Measurements from ENCODE around the gene TMEM151B.

The TMEM151B gene

DNA sequence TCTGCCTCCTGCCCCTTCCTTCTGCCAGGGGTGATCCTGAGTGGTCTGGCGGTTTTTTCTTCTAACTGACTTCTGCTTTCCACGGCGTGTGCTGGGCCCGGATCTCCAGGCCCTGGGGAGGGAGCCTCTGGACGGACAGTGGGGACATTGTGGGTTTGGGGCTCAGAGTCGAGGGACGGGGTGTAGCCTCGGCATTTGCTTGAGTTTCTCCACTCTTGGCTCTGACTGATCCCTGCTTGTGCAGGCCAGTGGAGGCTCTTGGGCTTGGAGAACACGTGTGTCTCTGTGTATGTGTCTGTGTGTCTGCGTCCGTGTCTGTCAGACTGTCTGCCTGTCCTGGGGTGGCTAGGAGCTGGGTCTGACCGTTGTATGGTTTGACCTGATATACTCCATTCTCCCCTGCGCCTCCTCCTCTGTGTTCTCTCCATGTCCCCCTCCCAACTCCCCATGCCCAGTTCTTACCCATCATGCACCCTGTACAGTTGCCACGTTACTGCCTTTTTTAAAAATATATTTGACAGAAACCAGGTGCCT lies 36.6 kb upstream of the TMEM151B start:
- no peak for DNase-seq

GRCh38 chr6:44234101-44235025 lies 35.9 kb upstream of the TMEM151B start:
- no peak for DNase-seq

GRCh38 chr6:44235269-44235668 lies 35.0 kb upstream of the TMEM151B start:
- no peak for DNase-seq

DNA sequence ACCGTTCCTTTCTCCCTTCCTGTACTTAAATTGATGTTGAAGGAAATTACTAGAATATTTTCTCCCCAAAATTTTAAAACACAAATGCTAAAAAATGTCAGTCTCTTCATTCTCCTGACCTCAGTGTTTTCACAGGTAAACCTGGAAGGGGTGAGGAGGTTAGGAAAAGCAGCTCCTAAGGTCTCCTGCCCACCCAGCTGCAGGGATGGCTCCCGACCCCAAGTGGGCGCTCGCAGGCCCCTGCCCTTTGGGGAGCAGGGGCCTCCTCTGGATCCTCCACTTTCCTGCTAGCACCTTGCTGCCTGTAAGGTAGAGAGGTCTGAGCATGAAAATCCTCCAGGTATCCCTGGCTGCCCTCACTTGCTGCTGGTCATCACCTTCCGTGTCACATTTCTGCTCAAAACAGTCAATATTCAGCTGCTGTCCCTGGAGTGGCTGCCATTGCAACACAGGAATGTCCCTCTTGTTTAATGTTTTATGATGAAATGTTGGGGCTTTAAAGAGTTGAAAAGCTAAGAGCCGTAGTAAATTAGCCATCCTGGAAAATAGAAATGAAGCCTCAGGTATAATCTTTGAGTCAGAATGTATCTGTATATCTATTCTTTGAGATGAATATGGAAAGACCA lies 34.2 kb upstream of the TMEM151B start:
- no peak for DNase-seq

DNA sequence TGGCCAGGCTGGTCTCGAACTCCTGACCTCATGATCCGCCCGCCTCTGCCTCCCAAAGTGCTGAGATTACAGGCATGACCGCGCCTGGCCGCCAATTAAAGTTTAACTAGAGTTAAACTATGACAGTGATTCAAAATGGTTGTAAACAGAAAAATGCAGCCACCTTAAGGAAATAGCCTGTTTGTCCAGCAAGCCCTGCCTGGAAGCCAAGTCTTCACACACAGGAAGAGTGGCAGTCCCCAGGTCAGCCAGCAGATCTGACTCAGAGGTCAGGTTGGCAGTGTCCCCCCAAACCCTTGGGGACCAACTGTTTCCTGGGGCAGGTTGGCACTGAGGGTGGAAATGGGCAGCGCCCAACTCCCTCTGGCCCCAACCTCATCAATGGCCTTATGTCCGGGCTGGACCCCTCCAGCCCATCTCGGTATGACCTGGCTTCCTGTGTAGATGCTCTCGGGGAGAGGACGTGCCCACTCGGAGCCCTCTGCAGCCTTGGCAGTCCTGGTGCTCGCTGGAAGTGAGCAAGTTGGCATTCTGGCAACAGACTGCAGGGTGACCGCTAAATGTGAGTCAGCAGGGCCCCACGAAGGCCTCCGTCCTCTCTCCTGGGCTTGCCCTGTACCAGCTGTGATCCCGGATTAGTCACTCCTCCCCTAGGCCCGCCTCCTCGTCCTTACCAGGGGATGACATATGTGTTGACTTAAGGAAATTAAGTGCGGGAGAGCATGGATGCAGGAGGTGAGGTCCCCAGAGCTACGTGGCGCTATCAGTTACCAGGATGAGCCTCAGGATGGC lies 33.0 kb upstream of the TMEM151B start:
- DNase-seq = peak; percentile 70

DNA sequence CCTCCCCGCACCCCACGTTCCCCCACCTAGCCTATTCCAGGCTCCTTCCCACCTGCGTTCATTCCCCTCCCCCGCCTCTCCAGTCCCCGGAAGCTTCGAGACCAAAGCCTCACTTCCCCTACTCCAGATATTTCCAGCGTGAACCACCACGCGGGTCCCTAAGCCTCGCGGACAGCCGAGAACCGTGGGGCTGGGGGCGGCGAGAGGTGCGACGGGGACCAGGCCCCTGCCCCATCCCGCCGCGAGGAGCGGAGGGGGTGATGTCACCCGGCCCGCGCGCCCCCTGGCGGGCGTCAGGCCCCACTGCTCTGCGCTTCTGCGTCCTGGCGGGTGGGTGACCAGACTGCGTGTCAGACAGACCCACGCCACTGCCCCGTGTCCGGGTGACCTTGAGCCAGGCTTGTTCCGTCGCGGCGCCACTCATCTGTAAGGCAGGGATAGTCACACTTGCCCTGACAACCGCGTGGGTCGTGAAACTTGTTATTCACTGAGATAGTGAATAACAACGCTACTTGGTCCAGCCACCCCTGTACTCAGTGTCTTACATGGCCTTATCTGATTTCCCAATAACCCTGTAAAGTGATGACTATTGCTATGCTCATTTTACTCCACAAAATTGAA lies 32.3 kb upstream of the TMEM151B start:
- DNase-seq = no peak

DNA sequence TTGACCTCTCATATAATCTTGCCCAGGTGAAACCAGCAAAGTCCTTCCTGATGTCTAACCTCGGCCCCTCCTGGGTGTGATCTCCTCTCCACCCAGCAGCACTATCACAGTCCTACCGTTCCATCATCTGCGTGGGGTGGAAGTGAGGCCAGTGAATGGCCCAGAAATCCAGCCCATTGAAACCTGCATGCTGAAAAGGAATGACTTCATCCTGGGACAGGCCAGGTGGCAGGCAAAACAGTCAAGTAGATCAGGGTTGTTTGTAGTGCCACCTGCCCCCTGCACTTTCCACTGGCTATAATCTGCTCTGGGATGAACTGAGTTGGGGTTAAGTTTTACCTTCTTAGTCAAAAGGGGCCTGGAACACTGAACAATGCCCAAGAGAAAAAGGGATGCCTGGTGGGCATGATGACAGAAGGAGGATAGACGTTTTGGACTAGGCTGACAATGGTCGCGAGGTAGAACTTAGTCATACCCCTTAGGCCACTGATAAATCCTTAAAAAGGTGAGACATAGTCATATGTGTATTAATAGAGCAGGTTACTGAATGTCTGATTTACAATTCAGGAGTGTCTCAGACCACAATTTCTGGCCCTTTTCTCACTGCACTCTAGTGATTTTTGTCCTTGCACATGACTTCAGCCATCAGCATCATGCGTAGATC lies 31.4 kb upstream of the TMEM151B start:
- no peak for DNase-seq

- DNase-seq = no peak
Measured at GRCh38 chr6:44243345-44243744, 26.9 kb upstream of the TMEM151B start.

GRCh38 chr6:44245391-44245911 lies 24.8 kb upstream of the TMEM151B start:
- DNase-seq = no peak

- DNase-seq = no peak
Measured at GRCh38 chr6:44245912-44246662, 24.2 kb upstream of the TMEM151B start.

- DNase-seq = peak; percentile 96
Measured at GRCh38 chr6:44246663-44247337, 23.4 kb upstream of the TMEM151B start, which contains the start of gene HSP90AB1. HSP90AB1 (plus strand) TSS chr6:44247101; CDS start chr6:44248630, 1,529 bp downstream.

DNA sequence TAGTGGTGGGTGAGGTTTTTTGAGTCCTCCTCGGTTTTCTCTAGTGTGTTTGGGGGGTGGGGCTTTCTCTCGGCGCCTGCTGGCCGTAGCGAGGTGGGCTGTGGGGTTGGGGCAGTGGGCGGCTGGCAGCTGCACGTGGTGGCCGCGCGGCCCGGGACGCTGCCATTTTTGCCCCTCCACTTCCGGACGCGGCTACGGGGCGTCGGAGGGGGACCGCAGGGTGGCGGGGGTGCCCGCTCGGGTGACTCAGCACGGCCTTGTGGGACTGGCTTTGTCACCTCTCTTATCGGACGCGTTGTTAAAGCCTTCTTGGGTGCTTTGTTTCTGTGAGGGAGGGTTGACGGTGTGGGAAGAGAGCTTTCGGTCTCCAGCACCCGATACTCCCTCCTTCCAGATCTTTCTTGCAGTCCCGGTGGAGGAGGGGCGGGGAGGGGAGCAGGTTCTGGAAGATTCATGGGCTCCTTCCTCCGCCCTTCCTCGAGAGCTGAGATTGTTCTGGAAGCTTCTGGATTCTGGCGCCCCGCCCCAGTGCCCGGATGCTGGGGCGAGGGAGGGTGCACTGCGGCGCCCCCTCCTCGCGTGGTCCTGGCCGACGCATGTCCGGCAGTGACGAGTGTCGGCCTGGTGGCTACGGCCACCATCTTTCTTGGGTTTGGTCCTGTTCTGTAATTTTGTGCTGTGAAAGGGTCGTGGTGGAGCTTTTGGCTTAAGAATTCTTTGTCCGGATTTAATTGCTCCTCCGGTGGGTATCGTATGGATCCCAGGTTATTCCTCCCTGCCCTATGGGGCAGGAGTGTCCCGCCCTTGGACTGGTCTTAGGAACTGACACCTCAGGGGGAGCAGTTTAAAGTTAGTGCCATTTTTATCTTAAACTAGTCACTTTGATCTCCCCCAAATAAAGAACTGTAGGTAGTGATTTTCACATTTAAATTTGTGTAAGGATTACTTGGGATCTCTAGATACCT lies 22.6 kb upstream of the TMEM151B start:
- no peak for DNase-seq

DNA sequence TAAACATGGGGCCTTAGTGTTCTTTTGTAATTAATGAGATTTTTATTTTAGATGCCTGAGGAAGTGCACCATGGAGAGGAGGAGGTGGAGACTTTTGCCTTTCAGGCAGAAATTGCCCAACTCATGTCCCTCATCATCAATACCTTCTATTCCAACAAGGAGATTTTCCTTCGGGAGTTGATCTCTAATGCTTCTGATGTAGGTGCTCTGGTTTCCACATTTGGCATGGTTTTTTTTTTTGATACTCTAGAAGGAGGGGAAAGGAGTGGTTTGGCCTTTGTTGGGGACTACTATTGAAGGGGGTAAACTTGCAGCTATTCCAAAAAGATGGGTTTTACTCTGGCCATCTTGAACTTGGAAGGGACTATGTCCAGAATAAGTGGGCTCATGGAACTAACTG lies 21.7 kb upstream of the TMEM151B start:
- no peak for DNase-seq

DNA sequence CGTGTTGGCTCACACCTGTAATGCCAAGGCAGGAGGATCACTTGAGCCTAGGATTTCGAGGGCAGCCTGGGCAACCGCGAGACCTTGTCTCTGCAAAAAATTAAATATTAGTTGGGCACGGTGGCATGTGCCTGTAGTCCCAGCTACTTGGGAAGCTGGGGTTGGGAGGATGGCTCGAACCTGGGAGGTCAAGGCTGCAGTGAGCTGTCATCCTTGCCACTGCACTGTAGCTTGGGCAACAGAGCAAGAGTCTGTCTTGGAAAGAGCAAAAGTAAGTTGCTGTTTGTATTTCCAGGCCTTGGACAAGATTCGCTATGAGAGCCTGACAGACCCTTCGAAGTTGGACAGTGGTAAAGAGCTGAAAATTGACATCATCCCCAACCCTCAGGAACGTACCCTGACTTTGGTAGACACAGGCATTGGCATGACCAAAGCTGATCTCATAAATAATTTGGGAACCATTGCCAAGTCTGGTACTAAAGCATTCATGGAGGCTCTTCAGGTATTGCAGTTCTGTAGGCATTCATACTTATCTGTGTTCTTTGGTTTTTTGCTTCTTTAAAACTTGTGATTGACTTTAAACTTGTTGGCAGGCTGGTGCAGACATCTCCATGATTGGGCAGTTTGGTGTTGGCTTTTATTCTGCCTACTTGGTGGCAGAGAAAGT lies 21.0 kb upstream of the TMEM151B start:
- DNase-seq = no peak

DNA sequence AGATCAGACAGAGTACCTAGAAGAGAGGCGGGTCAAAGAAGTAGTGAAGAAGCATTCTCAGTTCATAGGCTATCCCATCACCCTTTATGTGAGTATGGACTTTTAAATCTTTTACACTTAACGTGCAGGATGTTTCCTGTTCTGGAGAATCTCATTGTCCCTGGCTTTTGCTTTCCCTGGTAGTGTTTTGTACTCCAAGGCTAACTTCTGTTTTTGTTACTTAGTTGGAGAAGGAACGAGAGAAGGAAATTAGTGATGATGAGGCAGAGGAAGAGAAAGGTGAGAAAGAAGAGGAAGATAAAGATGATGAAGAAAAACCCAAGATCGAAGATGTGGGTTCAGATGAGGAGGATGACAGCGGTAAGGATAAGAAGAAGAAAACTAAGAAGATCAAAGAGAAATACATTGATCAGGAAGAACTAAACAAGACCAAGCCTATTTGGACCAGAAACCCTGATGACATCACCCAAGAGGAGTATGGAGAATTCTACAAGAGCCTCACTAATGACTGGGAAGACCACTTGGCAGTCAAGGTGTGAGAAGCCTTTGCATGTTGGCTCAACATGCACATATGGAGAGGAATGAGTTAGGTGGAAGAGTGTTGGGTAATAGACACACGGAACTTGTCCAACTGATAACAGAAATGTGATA lies 20.1 kb upstream of the TMEM151B start:
- DNase-seq = no peak

- DNase-seq = no peak
Measured at GRCh38 chr6:44250718-44251123, 19.5 kb upstream of the TMEM151B start.

- DNase-seq = no peak
Measured at GRCh38 chr6:44251576-44252524, 18.4 kb upstream of the TMEM151B start.

All from NCI-H187 treated with DMSO at 0.1 percent for 48 hours (cell line).